Stomach (tissue), 9 donors: ENCODE data around the gene KCNE5. TPM values are rescaled to one million over a fixed set of nuclear protein-coding genes. Genes with fewer than 3 reads are reported as not detected.
A peak's percentile ranks its signal among the peaks of the same experiment; 100 is the strongest.

Experiments used
- DNase-seq, 2 donors: peaks; one replicate each; pipeline versions ENCODE4 v3.0.0 to v3.0.0-alpha.2; 2013 to 2019
- H3K27ac ChIP-seq, 5 donors: fragments of 200-600 bp in 4 of 5; sonication (generic) in 4 of 5; one replicate each; pipeline ENCODE4 v1.5.1; 2013 to 2019; ENCODE audit warnings: mild to moderate bottlenecking in 1 of 5, moderate library complexity in 1 of 5
- H3K27me3 ChIP-seq, 3 donors: fragments of 200-600 bp; sonication (generic); one replicate each; pipeline ENCODE4 v1.5.1; 2017 to 2019; ENCODE audit warnings: mixed run types in 1 of 3
- H3K36me3 ChIP-seq, 4 donors: fragments of 200-600 bp; sonication (generic); 1 replicate in 3 of 4; 2 replicates in 1 of 4; pipeline ENCODE4 v1.5.1; 2016 to 2019
- H3K4me1 ChIP-seq, 4 donors: fragments of 200-600 bp; sonication (generic); one replicate each; pipeline ENCODE4 v1.5.1; 2016 to 2019
- H3K4me3 ChIP-seq, 4 donors: fragments of 200-600 bp; sonication (generic) in 3 of 4; one replicate each; pipeline ENCODE4 v1.5.1; 2016 to 2019; ENCODE audit warnings: mild to moderate bottlenecking in 1 of 4
- H3K9me3 ChIP-seq, 4 donors: fragments of 200-600 bp; sonication (generic); one replicate each; pipeline ENCODE4 v1.5.1; 2016 to 2019
- EP300 ChIP-seq: sonication (generic); formaldehyde crosslinking; IDR thresholded peaks from one replicate; pipeline ENCODE4 v1.6.1; 2017; ENCODE audit warnings: antibody characterized with exemption
- POLR2A ChIP-seq, 4 donors: fragments of 450-650 bp; IDR thresholded peaks; one replicate each; pipeline ENCODE4 v1.6.1; 2016; ENCODE audit warnings: antibody characterized with exemption in 4 of 4, control low read depth in 2 of 4, mild to moderate bottlenecking in 1 of 4, moderate library complexity in 1 of 4
- POLR2AphosphoS5 ChIP-seq, 3 donors: sonication (generic); formaldehyde crosslinking; IDR thresholded peaks; one replicate each; pipeline ENCODE4 v1.6.1; 2016; ENCODE audit warnings: antibody characterized with exemption in 3 of 3
- WGBS, 5 donors: extraction: QIAGEN DNeasy Blood & Tissue Kit in 3 of 5; methylation state at CpG; one replicate each; pipeline versions ENCODE4 v1.1.5 to v1.1.7; 2013 to 2018; 5-methylcytosine and 5-hydroxymethylcytosine counted together
- intact Hi-C: fragments of 100-400 bp; cut with DNase I; formaldehyde crosslinking; loops from one replicate; pipeline ENCODE4 v1.15.1; 2023; ENCODE audit warnings: low total_unique reads
- polyA plus RNA-seq, 3 donors: library from polyadenylated mRNA; stranded (reverse); fragments of 200-250 nt; gene quantifications; one replicate each; pipeline ENCODE4 v1.2.3, GENCODE V29; 2013
- total RNA-seq, 5 donors: library from RNA; depleted of rRNA; stranded (reverse); fragments of >200 nt; gene quantifications; one replicate each; pipeline versions ENCODE4 v1.1.0 to v1.2.3, GENCODE V29; 2014 to 2016
- TF ChIP-seq, protein P1 (sequence below), 7 experiments: fragments of 450-650 bp in 4 of 7; fragments of 200-600 bp in 3 of 7; sonication (generic) in 3 of 7; IDR thresholded peaks; one replicate each; pipeline ENCODE4 v1.5.1; 2016 to 2019; ENCODE audit warnings: antibody characterized with exemption in 7 of 7, control low read depth in 2 of 7, mild to moderate bottlenecking in 1 of 7
- donor health status: healthy with polysubstance abuse.
- donor health status: Bipolar disorder and iron deficiency.
- donor health status: healthy.

KCNE5 gene
- total and polyA plus RNA-seq, 8 donors: 0.37 TPM; not detected in 7

DNA sequence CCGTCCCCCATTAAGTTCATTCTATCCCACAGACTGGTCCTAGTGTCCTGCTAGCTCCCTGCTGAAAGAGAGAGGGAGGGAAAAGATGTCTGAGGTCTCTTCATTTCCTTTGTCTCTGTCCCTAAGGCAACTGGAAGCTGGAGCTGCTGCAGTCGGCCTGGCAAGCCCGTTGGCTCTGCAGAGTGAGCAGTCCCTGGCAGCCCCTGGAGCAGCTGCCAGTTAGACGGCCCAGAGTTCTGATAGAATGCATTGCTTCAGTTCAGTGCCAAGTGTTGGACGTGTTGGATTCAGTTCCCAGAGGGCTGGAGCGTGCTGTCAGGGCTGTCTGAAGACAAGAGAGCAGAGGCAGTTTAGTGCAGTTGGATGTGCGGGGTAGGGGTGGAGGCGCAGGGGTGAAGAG, 975 bp downstream of the KCNE5 start:
- no peak for TF ChIP-seq POLR2AphosphoS5 (IDR thresholded peaks at IDR 0.05)
- TF ChIP-seq, protein P1, sequence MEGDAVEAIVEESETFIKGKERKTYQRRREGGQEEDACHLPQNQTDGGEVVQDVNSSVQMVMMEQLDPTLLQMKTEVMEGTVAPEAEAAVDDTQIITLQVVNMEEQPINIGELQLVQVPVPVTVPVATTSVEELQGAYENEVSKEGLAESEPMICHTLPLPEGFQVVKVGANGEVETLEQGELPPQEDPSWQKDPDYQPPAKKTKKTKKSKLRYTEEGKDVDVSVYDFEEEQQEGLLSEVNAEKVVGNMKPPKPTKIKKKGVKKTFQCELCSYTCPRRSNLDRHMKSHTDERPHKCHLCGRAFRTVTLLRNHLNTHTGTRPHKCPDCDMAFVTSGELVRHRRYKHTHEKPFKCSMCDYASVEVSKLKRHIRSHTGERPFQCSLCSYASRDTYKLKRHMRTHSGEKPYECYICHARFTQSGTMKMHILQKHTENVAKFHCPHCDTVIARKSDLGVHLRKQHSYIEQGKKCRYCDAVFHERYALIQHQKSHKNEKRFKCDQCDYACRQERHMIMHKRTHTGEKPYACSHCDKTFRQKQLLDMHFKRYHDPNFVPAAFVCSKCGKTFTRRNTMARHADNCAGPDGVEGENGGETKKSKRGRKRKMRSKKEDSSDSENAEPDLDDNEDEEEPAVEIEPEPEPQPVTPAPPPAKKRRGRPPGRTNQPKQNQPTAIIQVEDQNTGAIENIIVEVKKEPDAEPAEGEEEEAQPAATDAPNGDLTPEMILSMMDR (IDR thresholded peaks at IDR 0.05): no peak
- TF ChIP-seq EP300: no peak
- no peak for TF ChIP-seq POLR2A (IDR thresholded peaks at IDR 0.05)
- no peak overlapping the region for H3K4me3 ChIP-seq
- H3K27me3 ChIP-seq: peaks cover 0 to 9% (median 0%) of the 10 kb centered on the region in 3 donors
- H3K9me3 ChIP-seq: no peaks in the 10 kb centered on the region
- WGBS, 5 donors: 60 to 86% (median 79%) methylated on average over 8 of the region's 8 CpGs
- H3K27ac ChIP-seq: no peak overlapping the region
- peak in 1 of 2 donors; percentile 13 for DNase-seq
- H3K4me1 ChIP-seq: peaks cover 0 to 9% (median 4%) of the 10 kb centered on the region in 4 donors
- intact Hi-C loops: loop anchor here (10.0 kb wide), 1 partner anchor 139 kb away; the partner anchor contains the start of gene GUCY2F
- no peaks in the 10 kb centered on the region for H3K36me3 ChIP-seq

DNA sequence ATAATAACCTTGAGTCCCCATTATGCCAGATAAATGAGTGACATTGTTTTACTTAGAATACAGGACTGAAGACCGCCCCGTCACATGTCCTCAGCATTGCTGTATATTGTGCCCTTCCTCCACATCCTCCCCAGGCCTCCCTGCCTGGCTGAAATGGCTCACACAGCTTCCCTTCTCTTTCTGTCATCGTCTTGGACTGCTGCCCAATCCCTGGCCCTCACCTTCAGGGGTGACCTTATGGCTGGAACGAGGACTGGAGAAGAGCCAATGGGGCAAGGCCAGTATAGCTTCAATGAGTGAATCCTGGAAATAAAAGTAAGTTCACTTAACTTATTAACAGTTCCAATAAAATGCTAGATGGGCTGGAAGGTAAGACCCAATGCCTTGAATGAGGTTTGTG, 2.7 kb downstream of the KCNE5 start:
- Histone ChIP-seq H3K9me3 (no peaks in the 10 kb centered on the region), H3K27ac (no peak overlapping the region), H3K27me3 (peaks cover 0 to 9% (median 0%) of the 10 kb centered on the region in 3 donors), H3K4me1 (peaks cover 0 to 9% (median 4%) of the 10 kb centered on the region in 4 donors), H3K4me3 (no peak overlapping the region), H3K36me3 (no peaks in the 10 kb centered on the region)
- intact Hi-C loops: loop anchor here (10.0 kb wide), 1 partner anchor 137 kb away; the partner anchor contains the start of gene GUCY2F
- TF ChIP-seq POLR2AphosphoS5 (IDR thresholded peaks at IDR 0.05) (no peak), POLR2A (IDR thresholded peaks at IDR 0.05) (no peak), EP300 (no peak)
- TF ChIP-seq, protein P1 (IDR thresholded peaks at IDR 0.05): no peak
- WGBS, 5 donors: 71 to 83% (median 78%) methylated on average over 4 of the region's 4 CpGs
- no peak for DNase-seq

DNA sequence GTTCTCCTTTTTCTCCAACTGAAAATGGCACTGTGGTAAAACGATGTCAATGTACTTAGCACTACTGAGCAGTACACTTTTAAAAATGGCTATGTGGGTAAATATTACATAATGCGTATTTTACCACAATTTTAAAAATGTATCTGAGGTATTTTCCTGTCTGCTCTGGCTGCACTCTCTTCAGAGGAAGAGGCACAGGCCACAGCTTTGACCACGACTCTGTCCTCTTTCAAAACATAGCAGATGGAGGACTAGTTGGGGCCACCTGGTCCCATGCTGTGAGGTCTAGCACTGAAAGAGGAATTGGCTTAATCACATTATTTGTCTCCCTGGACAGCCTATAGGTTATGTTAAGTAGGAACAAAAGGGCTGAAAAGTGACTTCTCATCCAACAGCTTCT, 5.2 kb downstream of the KCNE5 start:
- TF ChIP-seq EP300: no peak
- TF ChIP-seq, protein P1 (IDR thresholded peaks at IDR 0.05): no peak
- H3K4me1 ChIP-seq: peaks cover 0 to 3% (median 1%) of the 10 kb centered on the region in 4 donors
- H3K27ac ChIP-seq: no peak overlapping the region
- intact Hi-C loops: loop anchor here (10.0 kb wide), 1 partner anchor 135 kb away; the partner anchor contains the start of gene GUCY2F
- DNase-seq: no peak
- peaks cover 0 to 17% (median 0%) of the 10 kb centered on the region in 3 donors for H3K27me3 ChIP-seq
- 49 to 86% (median 65%) methylated on average over 3 of the region's 3 CpGs for WGBS, 5 donors
- H3K36me3 ChIP-seq: no peaks in the 10 kb centered on the region
- no peak overlapping the region for H3K4me3 ChIP-seq
- H3K9me3 ChIP-seq: no peaks in the 10 kb centered on the region

DNA sequence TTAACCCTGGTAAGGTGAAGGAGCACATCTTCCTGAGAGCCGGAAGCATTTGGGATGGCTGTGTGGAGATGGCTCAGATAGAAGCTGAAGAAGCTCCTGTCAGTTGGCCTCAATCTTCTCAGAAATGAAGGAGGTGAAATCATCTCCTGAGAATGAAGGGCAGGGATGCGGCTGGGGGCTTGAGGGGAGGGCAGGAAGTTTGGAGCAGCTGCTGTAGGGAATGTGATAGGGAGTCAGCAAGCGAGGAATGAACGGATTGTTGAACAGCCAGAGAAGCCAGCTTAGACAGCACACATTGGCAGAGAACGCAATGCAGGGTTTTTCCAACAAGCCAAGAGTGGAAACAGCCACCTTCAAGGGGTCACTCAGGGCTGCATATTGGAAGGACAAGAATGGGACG, 10.0 kb downstream of the KCNE5 start:
- WGBS, 5 donors: 71 to 81% (median 77%) methylated on average over 6 of the region's 6 CpGs
- no peak for DNase-seq
- H3K4me3 ChIP-seq: no peak overlapping the region
- intact Hi-C loops: no loop called here
- H3K4me1 ChIP-seq: no peaks in the 10 kb centered on the region
- H3K27me3 ChIP-seq: peaks cover 0 to 9% (median 0%) of the 10 kb centered on the region in 3 donors
- TF ChIP-seq POLR2AphosphoS5 (IDR thresholded peaks at IDR 0.05): no peak
- TF ChIP-seq, protein P1 (IDR thresholded peaks at IDR 0.05): no peak
- TF ChIP-seq POLR2A (IDR thresholded peaks at IDR 0.05): no peak
- TF ChIP-seq EP300: no peak
- no peaks in the 10 kb centered on the region for H3K9me3 ChIP-seq
- H3K27ac ChIP-seq: no peak overlapping the region
- H3K36me3 ChIP-seq: no peaks in the 10 kb centered on the region
